Ramos (cell line): ENCODE results near the gene SLK.

Experiments used
- in situ Hi-C: fragments of 300-500 bp; cut with MboI; formaldehyde crosslinking; loops from one replicate; pipeline ENCODE4 v1.14.3; 2022; ENCODE audit warnings: low sequenced_read_pairs; ENCODE audit not compliant: unreplicated experiment

The SLK gene

GRCh38 chr10:103983367-103983911 is 16.5 kb downstream of the SLK start:
- in situ Hi-C loops = no loop called here

- in situ Hi-C loops = no loop called here
Measured at GRCh38 chr10:103985726-103986125, 18.8 kb downstream of the SLK start.

- in situ Hi-C loops = no loop called here
Measured at GRCh38 chr10:103986360-103986759, 19.4 kb downstream of the SLK start.

- in situ Hi-C loops = no loop called here
Measured at GRCh38 chr10:103990121-103990520, 23.2 kb downstream of the SLK start.

- in situ Hi-C loops = no loop called here
Measured at GRCh38 chr10:103990531-103990930, 23.6 kb downstream of the SLK start.

- in situ Hi-C loops = no loop called here
Measured at GRCh38 chr10:103991393-103992128, 24.6 kb downstream of the SLK start.

- in situ Hi-C loops = no loop called here
Measured at GRCh38 chr10:103995134-103995533, 28.2 kb downstream of the SLK start.

GRCh38 chr10:103998805-103999204 is 31.9 kb downstream of the SLK start:
- in situ Hi-C loops = no loop called here

- in situ Hi-C loops = no loop called here
Measured at GRCh38 chr10:104002911-104003310, 36.0 kb downstream of the SLK start.

GRCh38 chr10:104005172-104005863 is 38.4 kb downstream of the SLK start:
- in situ Hi-C loops = no loop called here

GRCh38 chr10:104011904-104012303 is 45.0 kb downstream of the SLK start:
- in situ Hi-C loops = no loop called here

GRCh38 chr10:104013489-104013888 is 46.5 kb downstream of the SLK start:
- in situ Hi-C loops = no loop called here

GRCh38 chr10:104014176-104014575 is 47.2 kb downstream of the SLK start:
- in situ Hi-C loops = no loop called here

GRCh38 chr10:104016661-104017060 is 49.7 kb downstream of the SLK start:
- in situ Hi-C loops = no loop called here

GRCh38 chr10:104018471-104018870 is 51.5 kb downstream of the SLK start:
- in situ Hi-C loops = no loop called here

- in situ Hi-C loops = no loop called here
Measured at GRCh38 chr10:104020020-104020419, 53.1 kb downstream of the SLK start.

GRCh38 chr10:104021246-104021645 is 54.3 kb downstream of the SLK start:
- in situ Hi-C loops = no loop called here

- in situ Hi-C loops = no loop called here
Measured at GRCh38 chr10:104022026-104022425, 55.1 kb downstream of the SLK start.

- in situ Hi-C loops = no loop called here
Measured at GRCh38 chr10:104025524-104025923, 58.6 kb downstream of the SLK start.

GRCh38 chr10:104026762-104027161 is 59.8 kb downstream of the SLK start:
- in situ Hi-C loops = no loop called here

- in situ Hi-C loops = no loop called here
Measured at GRCh38 chr10:104028146-104028545, 61.2 kb downstream of the SLK start.
